ENCODE results near the gene RAB33B.

The RAB33B gene

GRCh38 chr4:139511320-139511719 is 57.4 kb downstream of the RAB33B start:
- Histone ChIP-seq H3K4me2 (ENCODE audit: low read length) (no peak overlapping the region), H3K4me1 (ENCODE audit: low read length) (no peaks in the 10 kb centered on the region), H2AFZ (ENCODE audit: low read depth, low read length) (no peak overlapping the region), H3K36me3 (replicated peaks; ENCODE audit: low read depth, low read length) (peaks cover 67% of the 10 kb centered on the region), H3K79me2 (ENCODE audit: low read length) (no peaks in the 10 kb centered on the region), H3K4me3 (ENCODE audit: low read length) (no peak overlapping the region), H3K9me3 (ENCODE audit: insufficient read depth, low read length) (no peaks in the 10 kb centered on the region), H4K20me1 (ENCODE audit: insufficient read depth, low read length) (no peaks in the 10 kb centered on the region), H3K27ac (ENCODE audit: low read length) (no peak overlapping the region), H3K27me3 (ENCODE audit: low read depth, low read length) (no peaks in the 10 kb centered on the region), H3K9ac (ENCODE audit: low read length) (no peak overlapping the region)
- no peak for TF ChIP-seq EZH2phosphoT487 (IDR thresholded peaks at IDR 0.05; ENCODE audit: low read depth)
- TF ChIP-seq CTCF (IDR thresholded peaks at IDR 0.05; ENCODE audit: low read depth, low read length): no peak

- TF ChIP-seq EZH2phosphoT487 (IDR thresholded peaks at IDR 0.05; ENCODE audit: low read depth) (no peak), CTCF (IDR thresholded peaks at IDR 0.05; ENCODE audit: low read depth, low read length) (no peak)
- H3K9me3 ChIP-seq (ENCODE audit: insufficient read depth, low read length): no peaks in the 10 kb centered on the region
- peaks cover 72% of the 10 kb centered on the region for H3K36me3 ChIP-seq (replicated peaks; ENCODE audit: low read depth, low read length)
- H3K4me1 ChIP-seq (ENCODE audit: low read length): no peaks in the 10 kb centered on the region
- no peak overlapping the region for H2AFZ ChIP-seq (ENCODE audit: low read depth, low read length)
- no peak overlapping the region for H3K4me2 ChIP-seq (ENCODE audit: low read length)
- H3K27me3 ChIP-seq (ENCODE audit: low read depth, low read length): no peaks in the 10 kb centered on the region
- no peaks in the 10 kb centered on the region for H4K20me1 ChIP-seq (ENCODE audit: insufficient read depth, low read length)
- no peaks in the 10 kb centered on the region for H3K79me2 ChIP-seq (ENCODE audit: low read length)
- no peak overlapping the region for H3K9ac ChIP-seq (ENCODE audit: low read length)
- no peak overlapping the region for H3K4me3 ChIP-seq (ENCODE audit: low read length)
- no peak overlapping the region for H3K27ac ChIP-seq (ENCODE audit: low read length)
Observed at GRCh38 chr4:139514382-139515059, 60.6 kb downstream of the RAB33B start.

GRCh38 chr4:139515531-139515958 is 61.6 kb downstream of the RAB33B start:
- H3K4me1 ChIP-seq (ENCODE audit: low read length): no peaks in the 10 kb centered on the region
- H3K9ac ChIP-seq (ENCODE audit: low read length): no peak overlapping the region
- TF ChIP-seq EZH2phosphoT487 (IDR thresholded peaks at IDR 0.05; ENCODE audit: low read depth): no peak
- no peak for TF ChIP-seq CTCF (IDR thresholded peaks at IDR 0.05; ENCODE audit: low read depth, low read length)
- H3K79me2 ChIP-seq (ENCODE audit: low read length): no peaks in the 10 kb centered on the region
- H3K36me3 ChIP-seq (replicated peaks; ENCODE audit: low read depth, low read length): peaks cover 67% of the 10 kb centered on the region
- H3K27me3 ChIP-seq (ENCODE audit: low read depth, low read length): no peaks in the 10 kb centered on the region
- no peak overlapping the region for H3K4me3 ChIP-seq (ENCODE audit: low read length)
- no peak overlapping the region for H2AFZ ChIP-seq (ENCODE audit: low read depth, low read length)
- no peaks in the 10 kb centered on the region for H4K20me1 ChIP-seq (ENCODE audit: insufficient read depth, low read length)
- no peak overlapping the region for H3K4me2 ChIP-seq (ENCODE audit: low read length)
- H3K9me3 ChIP-seq (ENCODE audit: insufficient read depth, low read length): no peaks in the 10 kb centered on the region
- H3K27ac ChIP-seq (ENCODE audit: low read length): no peak overlapping the region

GRCh38 chr4:139521754-139522401 is 68.0 kb downstream of the RAB33B start:
- Histone ChIP-seq H2AFZ (ENCODE audit: low read depth, low read length) (no peak overlapping the region), H3K9ac (ENCODE audit: low read length) (no peak overlapping the region), H3K4me2 (ENCODE audit: low read length) (no peak overlapping the region), H3K4me3 (ENCODE audit: low read length) (no peak overlapping the region), H3K27me3 (ENCODE audit: low read depth, low read length) (no peaks in the 10 kb centered on the region), H3K27ac (ENCODE audit: low read length) (no peak overlapping the region), H4K20me1 (ENCODE audit: insufficient read depth, low read length) (0 out of 2 replicates have a peak, but pooled peaks cover 3% of the 10 kb centered on the region), H3K36me3 (replicated peaks; ENCODE audit: low read depth, low read length) (peaks cover 69% of the 10 kb centered on the region), H3K4me1 (ENCODE audit: low read length) (peaks cover 14% of the 10 kb centered on the region), H3K79me2 (ENCODE audit: low read length) (no peaks in the 10 kb centered on the region), H3K9me3 (ENCODE audit: insufficient read depth, low read length) (no peaks in the 10 kb centered on the region)
- TF ChIP-seq CTCF (IDR thresholded peaks at IDR 0.05; ENCODE audit: low read depth, low read length) (no peak), EZH2phosphoT487 (IDR thresholded peaks at IDR 0.05; ENCODE audit: low read depth) (no peak)

Measured in OCI-LY3 (cell line).